Muscle of arm (tissue), 12 donors: ENCODE measurements around the gene NECAP2. TPM values are rescaled to one million over a fixed set of nuclear protein-coding genes. Genes with fewer than 3 reads are reported as not detected.
"Not testable (repeated sequence)": the region's sequence is repeated elsewhere in the genome, so short reads cannot be mapped to it uniquely, and the experiment has no call there.

Experiments
- DNase-seq: peaks from one replicate; pipeline ENCODE4 v3.0.0-alpha.2; 2013
- polyA plus RNA-seq, 12 donors: library from polyadenylated mRNA; unstranded; fragments of 120-200 nt; gene quantifications; one replicate each; pipeline ENCODE4 v1.2.1, GENCODE V29; 2013; ENCODE audit not compliant: insufficient read length in 12 of 12

Gene NECAP2
- polyA plus RNA-seq, 12 donors, result 25.3 to 47.0 (median 34.9) TPM; not detected in 1

- DNase-seq, result not testable (repeated sequence)
These were observed 52.4 kb downstream of the NECAP2 start for GRCh38 chr1:16492937-16493336.

DNA sequence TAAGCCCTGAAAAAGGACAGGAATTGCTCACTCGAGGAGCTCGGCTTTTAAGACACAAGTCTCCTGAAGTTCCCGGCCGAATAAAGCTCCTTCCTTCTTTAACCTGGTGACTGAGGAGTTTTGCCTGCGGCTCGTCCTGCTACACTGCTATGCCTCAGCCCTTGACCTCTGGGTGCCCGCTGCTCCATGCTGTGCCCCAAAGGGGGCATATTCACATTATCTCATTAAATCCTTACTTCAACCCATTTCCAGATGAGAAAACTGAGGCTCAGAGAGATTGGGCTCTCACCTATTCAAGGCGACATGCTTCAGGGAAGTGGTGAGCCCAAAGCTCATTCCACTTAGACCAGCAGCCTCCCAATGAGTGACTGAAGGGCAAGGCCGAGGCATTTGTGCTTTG lies 53.2 kb downstream of the NECAP2 start:
- not testable (repeated sequence) for DNase-seq

DNA sequence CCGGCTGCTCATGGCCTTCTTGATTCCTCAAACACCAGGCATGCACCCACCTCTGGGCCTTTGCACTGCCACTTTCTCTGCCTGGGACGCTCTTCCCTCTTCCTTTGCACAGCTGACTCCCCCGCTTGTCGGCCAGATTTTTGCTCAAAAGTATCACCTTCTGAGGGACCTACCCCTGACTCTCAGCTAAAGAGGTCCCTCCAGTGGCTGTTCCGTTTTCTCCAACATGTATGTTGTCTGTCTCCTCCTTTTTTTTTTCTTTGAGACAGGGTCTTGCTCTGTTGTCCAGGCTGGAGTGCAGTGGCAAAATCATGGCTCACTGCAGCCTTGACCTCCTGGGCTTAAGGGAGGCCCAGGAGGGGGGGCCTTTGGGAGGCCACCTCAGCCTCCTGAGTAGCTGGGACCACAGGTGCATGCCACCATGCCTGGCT lies 57.0 kb downstream of the NECAP2 start:
- DNase-seq, result not testable (repeated sequence)

DNA sequence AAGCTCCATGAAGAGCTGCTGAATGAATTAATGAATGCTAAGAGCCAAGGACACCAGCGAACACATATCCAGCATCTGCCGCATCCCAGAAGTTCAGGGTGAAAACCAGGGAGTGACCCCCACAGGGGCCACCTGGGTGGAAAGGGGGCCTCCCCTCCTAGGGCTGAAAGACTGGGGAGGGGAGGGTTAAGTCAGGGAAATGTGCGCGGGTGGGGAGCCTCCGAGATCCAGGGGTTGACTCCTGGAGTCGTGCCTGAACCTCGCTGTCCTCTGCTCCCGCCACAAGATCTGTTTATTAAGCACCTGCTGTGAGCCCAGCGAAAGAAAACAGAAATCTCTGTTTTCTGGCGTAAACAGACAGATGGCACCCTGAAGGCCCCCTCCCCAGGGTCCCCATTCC lies 57.5 kb downstream of the NECAP2 start:
- DNase-seq, result not testable (repeated sequence)

GRCh38 chr1:16498573-16499413 lies 58.3 kb downstream of the NECAP2 start:
- peak; percentile 89 for DNase-seq

DNA sequence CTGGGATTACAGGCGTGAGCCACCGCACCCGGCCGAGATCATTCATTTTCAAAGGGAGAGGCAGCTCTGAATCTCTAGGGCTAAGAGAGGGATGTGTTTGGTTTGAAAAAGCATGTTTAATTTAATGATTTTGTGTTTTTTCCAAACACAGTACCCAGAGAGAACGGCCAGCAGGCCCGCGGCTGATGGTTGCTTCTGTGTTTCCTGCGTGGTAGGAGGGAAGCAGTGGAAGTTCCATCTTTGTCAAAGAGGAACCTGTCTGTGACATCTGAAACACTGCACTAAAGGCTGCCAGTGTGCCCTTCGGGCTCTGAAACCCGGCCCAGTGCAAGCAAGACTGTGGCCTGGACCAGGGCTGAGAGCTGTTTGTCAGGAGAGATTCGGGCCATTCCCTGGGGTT lies 59.9 kb downstream of the NECAP2 start:
- DNase-seq, result not testable (repeated sequence)

DNA sequence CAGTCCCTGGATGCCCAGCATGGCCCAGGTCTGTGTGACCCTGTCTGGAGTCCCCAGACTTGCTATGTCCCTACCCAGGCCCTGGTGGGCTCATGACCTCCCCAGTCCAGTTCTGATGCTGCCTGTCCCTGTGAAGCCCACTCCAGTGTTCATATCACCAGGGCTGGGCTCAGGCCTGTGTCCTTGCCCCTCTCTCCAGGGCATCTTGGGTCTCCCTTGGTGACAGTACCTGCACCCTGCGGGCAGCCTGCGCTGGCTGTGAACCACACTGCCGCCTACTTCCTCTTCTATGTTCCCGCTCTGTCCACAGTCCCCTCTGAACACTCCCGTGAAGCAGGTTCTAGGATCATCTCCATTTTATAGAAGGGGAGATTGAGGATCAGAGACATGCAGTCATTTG lies 60.5 kb downstream of the NECAP2 start:
- DNase-seq, result not testable (repeated sequence)

- not testable (repeated sequence) for DNase-seq
These were observed 60.9 kb downstream of the NECAP2 start for GRCh38 chr1:16501446-16501845.

DNA sequence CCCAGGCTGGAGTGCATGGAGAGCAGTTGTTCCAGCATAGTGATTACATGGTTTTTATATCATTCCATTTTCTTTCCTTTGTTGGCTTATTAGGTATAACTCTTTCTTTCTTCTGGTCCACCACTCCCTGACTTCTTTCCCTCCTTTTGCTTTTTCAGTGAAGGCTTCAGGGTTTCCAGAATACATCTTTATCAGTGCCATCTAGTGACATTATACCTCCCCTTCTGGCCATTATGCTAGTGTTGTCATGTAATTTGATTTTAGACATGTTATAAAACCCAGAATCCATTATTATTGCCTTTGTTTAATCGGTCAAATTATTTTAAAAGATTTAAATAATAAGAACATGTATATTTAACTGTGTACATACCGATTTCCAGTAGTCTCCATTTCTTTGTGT lies 63.0 kb downstream of the NECAP2 start:
- DNase-seq, result no peak

DNA sequence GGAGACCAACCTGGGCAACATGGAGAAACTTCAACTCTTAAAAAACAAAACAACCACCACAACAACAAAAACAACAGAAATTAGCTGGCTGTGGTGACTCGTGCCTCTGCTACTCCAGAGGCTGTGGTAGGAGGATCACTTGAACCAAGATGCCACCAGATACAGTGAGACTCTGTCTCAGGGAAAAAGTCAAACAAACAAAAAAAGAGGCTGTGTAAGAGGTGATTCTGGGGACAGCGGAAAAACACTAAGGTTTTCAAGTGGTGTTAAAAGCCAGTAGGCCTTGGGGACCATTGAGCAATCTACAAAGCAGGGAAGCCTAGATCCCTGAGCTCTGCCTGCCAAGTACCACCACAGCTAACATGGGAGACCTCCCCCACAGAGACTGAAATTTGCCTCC lies 65.3 kb downstream of the NECAP2 start:
- DNase-seq, result not testable (repeated sequence)

DNA sequence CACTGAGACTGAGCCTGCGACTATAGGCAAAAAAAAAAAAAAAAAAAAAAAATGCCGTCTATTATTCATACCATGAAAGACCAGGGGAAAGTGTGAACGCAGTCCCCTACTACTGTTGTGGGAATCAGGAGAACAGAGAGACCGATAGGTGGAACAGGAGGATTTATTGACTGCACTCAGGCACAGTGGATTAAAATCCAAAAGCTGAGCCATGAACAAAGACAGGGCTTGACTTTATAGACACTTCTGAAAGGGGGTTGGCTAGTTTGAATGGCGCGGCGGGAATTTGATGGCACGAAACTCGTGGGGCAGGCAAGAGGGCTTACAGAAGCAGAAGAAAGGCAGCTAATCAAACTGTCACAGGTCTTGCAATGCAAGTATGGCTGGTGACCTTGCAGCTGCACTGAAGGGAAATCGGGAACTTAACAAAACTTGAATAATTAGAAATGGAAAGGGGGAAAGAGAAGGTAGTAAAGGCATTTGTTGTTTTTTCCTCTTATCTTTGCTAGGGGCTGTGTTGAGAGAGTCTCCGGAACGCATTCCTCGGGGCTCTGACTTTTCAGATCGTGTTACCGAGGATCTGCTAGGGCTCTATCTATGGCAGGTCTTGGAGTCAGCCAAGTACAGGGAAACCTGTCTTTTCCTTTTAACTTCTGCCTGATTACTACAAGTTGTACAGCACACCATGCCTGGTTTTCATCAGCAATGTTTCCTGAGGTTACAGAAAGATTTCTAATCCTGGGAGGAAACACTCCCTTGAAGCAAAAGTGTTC lies 66.0 kb downstream of the NECAP2 start:
- not testable (repeated sequence) for DNase-seq

GRCh38 chr1:16508861-16509445 lies 68.4 kb downstream of the NECAP2 start:
- DNase-seq, result not testable (repeated sequence)

Other genes starting within 250 kb of the NECAP2 start
- 10 to 100 TPM in 2 of 12 donors, 1 to 10 TPM in 8, not detected in 2; 1.6 to 28.6 (median 2.7) TPM for gene ARHGEF19, start 228.1 kb upstream of the NECAP2 start, polyA plus RNA-seq
- 1 to 10 TPM in 10 of 12 donors, not detected in 2; 1.0 to 4.4 (median 2.1) TPM for gene CPLANE2, start 203.5 kb upstream of the NECAP2 start, polyA plus RNA-seq
- 10 to 100 TPM in 11 of 12 donors, not detected in 1; 13.9 to 18.9 (median 16.8) TPM for gene FBXO42, start 88.2 kb upstream of the NECAP2 start, polyA plus RNA-seq
- gene SZRD1, start 73.5 kb upstream of the NECAP2 start, polyA plus RNA-seq, result 100 to 1,000 TPM in 1 of 12 donors, 10 to 100 TPM in 10, not detected in 1; 72.1 to 107 (median 86.0) TPM
- under 1 TPM in 3 of 12 donors, not detected in 9; 0.09 to 0.27 (median 0.27) TPM for gene SPATA21, start 3.3 kb upstream of the NECAP2 start, polyA plus RNA-seq
- not detected for gene RNU1-1, start 73.6 kb downstream of the NECAP2 start, polyA plus RNA-seq
- 100 to 1,000 TPM in 10 of 12 donors, 10 to 100 TPM in 1, not detected in 1; 77.4 to 201 (median 132) TPM for gene NBPF1, start 172.8 kb downstream of the NECAP2 start, polyA plus RNA-seq
- not detected for gene RNU1-3, start 226.2 kb downstream of the NECAP2 start, polyA plus RNA-seq